Immature natural killer cell (primary cell): ENCODE data around the gene FOSB. TPM values are rescaled to one million over a fixed set of nuclear protein-coding genes. Genes with fewer than 3 reads are reported as not detected.
"Not testable (repeated sequence)": the region's sequence is repeated elsewhere in the genome, so short reads cannot be mapped to it uniquely, and the experiment has no call there.

Experiments used
- DNase-seq, 3 donors: peaks; one replicate each; pipeline ENCODE4 v3.0.0; 2022; ENCODE audit warnings: mixed read lengths in 1 of 3
- H3K27ac Mint-ChIP-seq, 6 donors: one replicate each; pipeline ENCODE4 v1.8.0; 2020; ENCODE audit warnings: mixed read lengths in 6 of 6, mild to moderate bottlenecking in 5 of 6, inconsistent platforms in 4 of 6, moderate library complexity in 3 of 6
- H3K27me3 Mint-ChIP-seq, 3 donors: one replicate each; pipeline ENCODE4 v1.8.0; 2020 to 2021; ENCODE audit warnings: low read depth in 3 of 3, mild to moderate bottlenecking in 3 of 3, mixed read lengths in 3 of 3, moderate library complexity in 3 of 3, inconsistent platforms in 1 of 3
- H3K36me3 Mint-ChIP-seq, 3 donors: one replicate each; pipeline ENCODE4 v1.8.0; 2020; ENCODE audit warnings: mixed read lengths in 3 of 3, inconsistent platforms in 2 of 3, mild to moderate bottlenecking in 2 of 3
- H3K4me1 Mint-ChIP-seq, 2 donors: one replicate each; pipeline ENCODE4 v1.8.0; 2020; ENCODE audit warnings: inconsistent platforms in 2 of 2, mild to moderate bottlenecking in 2 of 2, mixed read lengths in 2 of 2, moderate library complexity in 1 of 2
- H3K4me3 Mint-ChIP-seq, 5 donors: one replicate each; pipeline ENCODE4 v1.8.0; 2020; ENCODE audit warnings: mild to moderate bottlenecking in 5 of 5, mixed read lengths in 5 of 5, inconsistent platforms in 3 of 5, moderate library complexity in 3 of 5
- H3K9me3 Mint-ChIP-seq, 6 donors: one replicate each; pipeline ENCODE4 v1.8.0; 2020; ENCODE audit warnings: mild to moderate bottlenecking in 6 of 6, mixed read lengths in 6 of 6, inconsistent platforms in 4 of 6, moderate library complexity in 3 of 6
- polyA plus RNA-seq, 3 donors: library from polyadenylated mRNA; unstranded; fragments of 300-500 nt; fragmentation: Illumina TruSeq; gene quantifications; one replicate each; pipeline ENCODE4 v1.2.3, GENCODE V29; 2021

Gene FOSB
- polyA plus RNA-seq, 3 donors from 2014 or later: 11.6 to 30.1 (median 11.6) TPM

GRCh38 chr19:45431008-45431407 lies 36.8 kb upstream of the FOSB start:
- not testable (repeated sequence) for H3K36me3 Mint-ChIP-seq, H3K27me3 Mint-ChIP-seq, H3K27ac Mint-ChIP-seq, DNase-seq, H3K9me3 Mint-ChIP-seq, H3K4me3 Mint-ChIP-seq
- peaks cover 13 to 18% of the 10 kb centered on the region in 2 donors for H3K4me1 Mint-ChIP-seq

- H3K4me1 Mint-ChIP-seq: peaks cover 10 to 15% of the 10 kb centered on the region in 2 donors
- not testable (repeated sequence) for H3K36me3 Mint-ChIP-seq, H3K27ac Mint-ChIP-seq, DNase-seq, H3K4me3 Mint-ChIP-seq, H3K9me3 Mint-ChIP-seq
- H3K27me3 Mint-ChIP-seq: peaks cover under 1 to 11% (median 5%) of the 10 kb centered on the region in 3 donors
These were observed 35.3 kb upstream of the FOSB start for GRCh38 chr19:45432543-45432942.

- Mint-ChIP-seq H3K4me3 (peak overlapping the region in 2 of 5 donors; percentile 12 to 26), H3K9me3 (no peaks in the 10 kb centered on the region), H3K27me3 (peaks cover under 1 to 7% (median 2%) of the 10 kb centered on the region in 3 donors), H3K27ac (peak overlapping the region in 2 of 6 donors; percentile 21 to 53), H3K4me1 (peaks cover 17% of the 10 kb centered on the region in 2 donors), H3K36me3 (no peaks in the 10 kb centered on the region)
- no peak for DNase-seq
These were observed 30.5 kb upstream of the FOSB start for GRCh38 chr19:45437328-45437727.

- Mint-ChIP-seq H3K9me3 (no peaks in the 10 kb centered on the region), H3K36me3 (no peaks in the 10 kb centered on the region), H3K27me3 (peaks cover 5 to 11% (median 9%) of the 10 kb centered on the region in 3 donors), H3K27ac (peak overlapping the region in 1 of 6 donors; percentile 28), H3K4me1 (peaks cover 30 to 36% of the 10 kb centered on the region in 2 donors), H3K4me3 (peak overlapping the region in 4 of 5 donors; percentile 29 to 56 (median 40))
- no peak for DNase-seq
These were observed 28.6 kb upstream of the FOSB start for GRCh38 chr19:45439190-45439568.

- no peaks in the 10 kb centered on the region for H3K36me3 Mint-ChIP-seq
- peaks cover 5 to 14% (median 11%) of the 10 kb centered on the region in 3 donors for H3K27me3 Mint-ChIP-seq
- DNase-seq: peak; percentile 92
- no peaks in the 10 kb centered on the region for H3K9me3 Mint-ChIP-seq
- peaks cover 34 to 41% of the 10 kb centered on the region in 2 donors for H3K4me1 Mint-ChIP-seq
- peak overlapping the region; percentile 64 to 79 (median 75) for H3K4me3 Mint-ChIP-seq
- peak overlapping the region; percentile 73 to 94 (median 87) for H3K27ac Mint-ChIP-seq
These were observed 28.1 kb upstream of the FOSB start for GRCh38 chr19:45439569-45440258.

GRCh38 chr19:45440259-45440638 lies 27.5 kb upstream of the FOSB start:
- no peak for DNase-seq
- peak overlapping the region; percentile 64 to 79 (median 75) for H3K4me3 Mint-ChIP-seq
- peak overlapping the region; percentile 73 to 94 (median 87) for H3K27ac Mint-ChIP-seq
- peaks cover 40 to 46% of the 10 kb centered on the region in 2 donors for H3K4me1 Mint-ChIP-seq
- no peaks in the 10 kb centered on the region for H3K9me3 Mint-ChIP-seq
- H3K27me3 Mint-ChIP-seq: peaks cover 5 to 13% (median 11%) of the 10 kb centered on the region in 3 donors
- peaks cover 0 to 1% (median 0%) of the 10 kb centered on the region in 3 donors for H3K36me3 Mint-ChIP-seq

GRCh38 chr19:45440873-45441654 lies 26.7 kb upstream of the FOSB start:
- Mint-ChIP-seq H3K27ac (peak overlapping the region; percentile 73 to 94 (median 87)), H3K4me3 (peak overlapping the region; percentile 64 to 79 (median 75)), H3K27me3 (peaks cover 6 to 13% (median 13%) of the 10 kb centered on the region in 3 donors), H3K9me3 (no peaks in the 10 kb centered on the region), H3K36me3 (peaks cover 0 to 5% (median 0%) of the 10 kb centered on the region in 3 donors), H3K4me1 (peaks cover 46 to 54% of the 10 kb centered on the region in 2 donors)
- DNase-seq: no peak

GRCh38 chr19:45442408-45442777 lies 25.4 kb upstream of the FOSB start:
- Mint-ChIP-seq H3K4me1 (peaks cover 53 to 65% of the 10 kb centered on the region in 2 donors), H3K27ac (peak overlapping the region; percentile 82 to 99 (median 94)), H3K27me3 (peaks cover 6 to 16% (median 14%) of the 10 kb centered on the region in 3 donors), H3K9me3 (no peaks in the 10 kb centered on the region), H3K4me3 (peak overlapping the region; percentile 82 to 90 (median 88)), H3K36me3 (peaks cover under 1 to 10% (median 1%) of the 10 kb centered on the region in 3 donors)
- no peak for DNase-seq

GRCh38 chr19:45442778-45443461 lies 24.9 kb upstream of the FOSB start:
- H3K27ac Mint-ChIP-seq: peak overlapping the region; percentile 82 to 99 (median 94)
- peak; percentile 49 to 54 (median 53) for DNase-seq
- peaks cover 56 to 70% of the 10 kb centered on the region in 2 donors for H3K4me1 Mint-ChIP-seq
- H3K36me3 Mint-ChIP-seq: peaks cover 4 to 10% (median 4%) of the 10 kb centered on the region in 3 donors
- no peaks in the 10 kb centered on the region for H3K9me3 Mint-ChIP-seq
- H3K4me3 Mint-ChIP-seq: peak overlapping the region; percentile 82 to 90 (median 88)
- H3K27me3 Mint-ChIP-seq: peaks cover 9 to 16% (median 14%) of the 10 kb centered on the region in 3 donors

- H3K9me3 Mint-ChIP-seq: no peaks in the 10 kb centered on the region
- peak overlapping the region; percentile 87 to 99 (median 98) for H3K27ac Mint-ChIP-seq
- H3K4me1 Mint-ChIP-seq: peaks cover 62 to 78% of the 10 kb centered on the region in 2 donors
- H3K4me3 Mint-ChIP-seq: peak overlapping the region; percentile 85 to 94 (median 89)
- peaks cover 4 to 10% (median 7%) of the 10 kb centered on the region in 3 donors for H3K36me3 Mint-ChIP-seq
- peaks cover 10 to 18% (median 16%) of the 10 kb centered on the region in 3 donors for H3K27me3 Mint-ChIP-seq
- DNase-seq: peak; percentile 49 to 59 (median 57)
These were observed 24.1 kb upstream of the FOSB start for GRCh38 chr19:45443462-45444317.

- no peaks in the 10 kb centered on the region for H3K9me3 Mint-ChIP-seq
These were observed 23.3 kb upstream of the FOSB start for GRCh38 chr19:45444318-45445041.

GRCh38 chr19:45445139-45445538 lies 22.7 kb upstream of the FOSB start:
- Mint-ChIP-seq H3K36me3 (peaks cover 4 to 10% (median 7%) of the 10 kb centered on the region in 3 donors), H3K4me1 (peaks cover 73 to 89% of the 10 kb centered on the region in 2 donors), H3K9me3 (no peaks in the 10 kb centered on the region), H3K27me3 (peaks cover 18 to 28% (median 24%) of the 10 kb centered on the region in 3 donors), H3K4me3 (peak overlapping the region; percentile 80 to 90 (median 88)), H3K27ac (peak overlapping the region; percentile 89 to 99 (median 96))
- no peak for DNase-seq

More at GRCh38 chr19:45444318-45445041, 23.3 kb upstream of the FOSB start:
- peaks cover 15 to 21% (median 18%) of the 10 kb centered on the region in 3 donors for H3K27me3 Mint-ChIP-seq
- peaks cover 4 to 10% (median 7%) of the 10 kb centered on the region in 3 donors for H3K36me3 Mint-ChIP-seq
- H3K27ac Mint-ChIP-seq: peak overlapping the region; percentile 89 to 99 (median 96)
- peak; percentile 93 for DNase-seq
- peak overlapping the region; percentile 80 to 90 (median 88) for H3K4me3 Mint-ChIP-seq
- peaks cover 69 to 85% of the 10 kb centered on the region in 2 donors for H3K4me1 Mint-ChIP-seq
